GM18951 (cell line): ENCODE data around the gene GRK1.
"Not testable (repeated sequence)": the region's sequence is repeated elsewhere in the genome, so short reads cannot be mapped to it uniquely, and the experiment has no call there.

ENCODE experiments used
- POLR2A ChIP-seq: IDR thresholded peaks from 4 replicates; pipeline ENCODE4 v1.6.1; 2011; ENCODE audit warnings: mild to moderate bottlenecking; ENCODE audit not compliant: insufficient read length, insufficient read depth; ENCODE audit errors: extremely low read depth
- in situ Hi-C: fragments of 300-500 bp; cut with MboI; formaldehyde crosslinking; loops from one replicate; pipeline ENCODE4 v1.12.0; 2022; ENCODE audit warnings: low sequenced_read_pairs, mixed read lengths, inconsistent platforms; ENCODE audit not compliant: unreplicated experiment

Gene GRK1

GRCh38 chr13:113736258-113736731 lies 69.3 kb downstream of the GRK1 start:
- in situ Hi-C loops: no loop called here
- no peak for TF ChIP-seq POLR2A

DNA sequence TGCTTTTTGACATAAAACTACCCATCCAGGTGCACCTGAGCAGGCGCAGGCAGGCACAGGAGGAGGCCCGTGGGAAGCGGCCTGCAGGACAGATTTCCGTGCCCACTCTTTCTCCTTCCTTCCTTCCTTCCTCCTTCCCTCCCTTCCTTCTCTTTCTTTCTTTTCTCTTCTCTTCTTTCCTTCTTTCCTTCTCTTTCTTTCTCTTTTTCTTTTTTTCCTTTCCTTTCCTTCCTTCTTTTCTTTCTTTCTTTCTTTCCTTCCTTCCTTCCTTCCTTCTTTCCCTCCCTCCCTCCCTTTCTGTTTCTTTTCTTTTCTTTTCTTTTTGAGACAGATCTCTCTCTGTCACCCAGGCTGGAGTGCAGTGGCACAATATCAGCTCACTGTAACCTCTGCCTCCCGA lies 70.8 kb downstream of the GRK1 start:
- TF ChIP-seq POLR2A: no peak
- in situ Hi-C loops: no loop called here

DNA sequence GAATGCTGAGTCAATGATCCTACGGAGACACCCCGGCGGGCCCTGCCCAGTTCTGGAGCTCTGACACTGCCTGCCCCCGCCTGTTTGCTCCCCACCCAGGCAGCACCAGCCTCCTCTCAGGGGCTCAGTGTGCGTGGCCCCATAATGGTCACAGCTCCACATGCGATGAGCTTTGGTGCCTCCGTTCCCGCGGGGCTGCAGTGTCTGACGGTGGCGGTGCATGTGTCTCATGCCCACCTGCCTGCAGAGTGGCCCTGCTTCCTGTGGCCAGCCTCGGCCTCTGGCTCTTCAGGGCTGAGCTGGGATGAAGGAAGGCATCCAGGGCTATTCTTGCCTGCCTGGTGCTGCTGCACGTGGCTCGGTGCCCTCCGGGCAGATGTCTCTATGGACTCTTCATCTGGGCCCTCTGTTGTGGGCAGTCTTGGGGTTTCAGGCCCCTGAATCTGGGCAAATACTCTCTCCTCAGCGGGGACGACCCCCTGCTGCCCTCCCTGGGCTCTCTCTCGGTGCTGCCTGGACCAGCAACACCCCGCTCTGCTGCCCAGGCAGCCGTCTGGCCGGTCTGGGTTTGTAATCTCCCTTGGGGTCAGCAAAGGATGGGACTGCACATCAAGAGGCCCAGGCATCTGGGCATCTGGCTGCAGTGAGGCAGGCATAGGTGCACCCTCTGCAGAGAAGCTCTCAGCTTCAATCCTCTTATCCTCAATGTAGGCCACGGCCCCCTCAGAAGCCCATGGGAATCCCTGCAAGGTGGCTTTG lies 72.7 kb downstream of the GRK1 start:
- in situ Hi-C loops: no loop called here

DNA sequence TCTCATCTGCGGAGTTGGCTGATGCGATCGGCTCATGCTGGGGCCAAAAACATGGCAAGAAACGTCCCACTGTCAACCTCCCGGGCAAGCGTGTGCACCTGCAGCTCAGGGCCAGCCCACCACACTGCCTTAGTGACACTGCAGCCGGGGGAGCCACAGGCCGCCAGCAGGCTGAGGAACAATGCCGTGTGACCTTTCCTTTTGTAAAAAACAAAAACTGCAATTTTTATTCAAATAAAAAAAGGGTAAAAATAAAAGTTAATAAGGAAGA lies 73.2 kb downstream of the GRK1 start:
- in situ Hi-C loops: no loop called here
- no peak for TF ChIP-seq POLR2A

More for the DNA sequence above, 72.7 kb downstream of the GRK1 start:
- TF ChIP-seq POLR2A: no peak

DNA sequence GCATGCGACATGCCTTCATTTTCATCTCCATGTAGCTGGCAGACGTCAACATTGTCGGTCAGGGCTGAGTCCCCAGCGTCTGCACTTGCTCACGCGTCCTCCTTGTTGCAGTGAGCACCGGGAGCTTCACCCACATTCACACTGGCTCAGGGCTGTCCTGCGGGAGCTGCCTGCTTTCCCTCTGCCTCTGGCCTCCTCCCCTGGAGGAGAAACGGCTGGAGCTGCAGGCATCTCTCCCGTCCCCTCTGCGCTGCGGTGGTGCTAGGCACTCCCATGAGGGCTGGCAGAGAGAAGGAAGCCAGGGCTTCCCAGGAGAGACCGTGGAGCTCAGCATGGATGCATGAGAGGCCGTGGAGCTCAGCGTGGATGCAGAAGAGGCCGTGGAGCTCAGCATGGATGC lies 73.6 kb downstream of the GRK1 start:
- in situ Hi-C loops: no loop called here
- TF ChIP-seq POLR2A: no peak

DNA sequence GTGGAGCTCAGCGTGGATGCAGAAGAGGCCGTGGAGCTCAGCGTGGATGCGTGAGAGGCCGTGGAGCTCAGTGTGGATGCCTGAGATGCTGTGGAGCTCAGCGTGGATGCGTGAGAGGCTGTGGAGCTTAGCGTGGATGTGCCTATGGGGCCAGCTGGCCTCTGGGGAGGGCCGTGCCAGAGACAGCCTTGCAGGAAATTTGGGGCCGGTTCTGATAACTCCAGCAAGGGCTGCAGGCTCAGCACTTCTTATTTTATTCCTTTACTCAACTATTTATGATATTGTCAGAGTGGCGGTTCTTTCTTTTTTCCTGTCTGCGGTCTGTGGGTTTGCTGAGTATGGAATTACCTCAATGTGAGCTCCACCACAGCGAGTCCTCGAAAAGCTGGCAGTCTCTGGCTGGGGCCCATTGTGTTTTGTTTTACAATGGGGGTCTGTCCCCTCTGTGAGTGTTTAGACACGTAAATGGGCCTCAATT lies 74.2 kb downstream of the GRK1 start:
- in situ Hi-C loops: no loop called here
- no peak for TF ChIP-seq POLR2A

DNA sequence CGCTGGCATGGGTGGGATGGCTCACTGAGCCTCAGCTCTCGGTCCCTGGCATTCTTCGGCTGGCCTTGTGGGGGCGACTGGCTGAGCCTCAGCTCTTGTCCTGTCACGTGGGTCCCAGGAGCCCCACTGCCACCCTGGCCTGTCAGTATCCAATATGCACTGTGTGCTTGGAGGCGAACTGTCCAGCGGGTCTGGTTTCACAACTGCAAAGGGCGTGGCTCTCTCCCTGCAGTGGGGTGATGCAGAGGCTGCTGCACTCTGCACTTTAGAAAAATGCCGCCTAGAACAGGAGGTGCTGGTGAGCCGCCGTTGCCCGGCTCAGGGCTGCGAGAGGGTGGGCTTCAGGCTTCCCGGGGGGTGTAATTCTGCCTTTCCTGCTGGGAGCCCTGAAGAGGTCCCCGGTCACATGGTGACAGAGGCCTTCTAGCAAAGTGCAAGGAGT lies 75.0 kb downstream of the GRK1 start:
- in situ Hi-C loops: no loop called here

GRCh38 chr13:113742445-113743120 lies 75.6 kb downstream of the GRK1 start:
- in situ Hi-C loops: no loop called here
- TF ChIP-seq POLR2A: no peak

More for the DNA sequence above, 75.0 kb downstream of the GRK1 start:
- no peak for TF ChIP-seq POLR2A

GRCh38 chr13:113743366-113744195 lies 76.6 kb downstream of the GRK1 start:
- TF ChIP-seq POLR2A: no peak
- in situ Hi-C loops: no loop called here

DNA sequence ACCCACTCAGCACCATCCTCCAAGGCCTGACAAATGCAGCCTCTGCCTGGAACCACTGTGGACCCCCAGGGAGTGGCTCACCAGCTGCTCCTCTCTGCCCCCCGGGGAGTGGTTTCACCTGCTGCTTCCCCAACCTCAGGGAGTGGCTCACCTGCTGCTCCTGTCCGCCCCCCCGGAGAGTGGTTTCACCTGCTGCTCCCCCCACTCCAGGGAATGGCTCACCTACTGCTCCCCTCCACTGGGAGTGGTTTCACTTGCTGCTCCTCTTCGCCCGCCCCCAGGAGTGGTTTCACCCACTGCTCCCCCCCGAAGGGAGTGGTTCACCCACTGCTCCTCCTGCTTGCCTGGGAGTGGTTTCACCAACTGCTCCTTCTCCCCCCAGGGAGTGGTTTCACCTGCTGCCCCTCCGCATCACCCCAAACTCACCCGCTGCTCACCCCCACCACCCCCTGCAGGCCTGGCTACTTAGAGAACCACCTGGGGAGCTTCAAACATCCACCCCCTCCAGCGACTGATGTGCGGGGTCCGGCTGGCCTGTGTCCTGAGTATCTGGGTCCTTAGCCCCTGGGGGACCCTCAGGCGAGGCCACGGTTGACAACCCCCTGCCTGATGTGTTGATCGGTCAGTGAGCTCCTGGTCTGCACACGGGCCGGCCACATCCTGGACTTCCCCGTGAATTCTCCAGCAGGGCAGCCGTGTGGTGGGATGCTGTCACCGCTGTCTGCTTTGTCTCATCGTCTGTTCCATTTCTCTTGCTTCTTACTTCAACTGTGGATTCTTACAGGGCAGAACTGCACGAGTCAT lies 77.4 kb downstream of the GRK1 start:
- TF ChIP-seq POLR2A: no peak
- in situ Hi-C loops: no loop called here

- no peak for TF ChIP-seq POLR2A
- in situ Hi-C loops: no loop called here
These were observed 78.0 kb downstream of the GRK1 start for GRCh38 chr13:113745059-113745458.

DNA sequence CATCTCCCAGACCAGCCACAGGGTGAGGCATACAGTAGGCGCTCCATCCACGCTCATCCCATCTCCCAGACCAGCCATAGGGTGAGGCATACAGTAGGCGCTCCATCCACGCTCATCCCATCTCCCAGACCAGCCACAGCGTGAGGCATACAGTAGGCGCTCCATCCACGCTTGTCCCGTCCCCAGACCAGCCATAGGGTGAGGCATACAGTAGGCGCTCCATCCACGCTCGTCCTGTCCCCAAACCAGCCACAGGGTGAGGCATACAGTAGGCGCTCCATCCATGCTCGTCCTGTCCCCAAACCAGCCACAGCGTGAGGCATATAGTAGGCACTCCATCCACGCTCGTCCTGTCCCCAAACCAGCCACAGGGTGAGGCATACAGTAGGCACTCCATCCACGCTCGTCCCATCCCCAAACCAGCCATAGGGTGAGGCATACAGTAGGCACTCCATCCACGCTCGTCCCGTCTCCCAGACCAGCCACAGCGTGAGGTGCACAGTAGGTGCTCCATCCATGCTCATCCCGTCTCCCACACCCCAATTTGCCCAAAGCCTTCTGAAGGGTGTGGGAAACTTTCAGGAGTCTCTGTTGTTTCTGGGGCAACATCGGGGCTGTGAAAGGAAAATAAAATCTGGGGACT lies 78.6 kb downstream of the GRK1 start:
- in situ Hi-C loops: not testable (repeated sequence)
